ENCODE results near the gene CYP2W1. TPM values are rescaled to one million over a fixed set of nuclear protein-coding genes. Genes with fewer than 3 reads are reported as not detected.

CYP2W1 gene
- total and polyA plus RNA-seq, 10 of the 15 experiments (the other 5 are each of a cell fraction or from before 2014, with no cell fraction given), result not detected

DNA sequence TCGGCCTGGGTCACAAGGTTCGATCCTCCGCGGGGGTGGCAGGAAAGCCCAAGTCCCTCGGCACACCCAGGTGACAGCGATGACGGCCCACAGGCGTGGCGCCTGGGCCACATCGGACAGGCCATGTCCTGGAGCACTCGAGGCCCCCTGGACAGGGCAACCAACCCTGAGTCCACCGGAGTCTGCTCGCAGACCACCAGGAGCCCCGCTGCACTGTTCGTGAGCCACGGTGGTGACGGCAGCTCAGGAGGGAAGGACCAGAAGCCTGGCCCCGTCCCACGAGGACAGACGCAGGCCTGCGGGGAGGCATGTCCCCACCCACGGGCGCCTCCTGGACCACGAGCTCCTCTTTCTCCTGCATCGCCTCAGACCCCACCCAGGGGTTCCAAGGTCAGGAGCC, 39.0 kb downstream of the CYP2W1 start:
- H3K27me3 ChIP-seq (replicated peaks in 1 of 2; ENCODE audit: control insufficient read depth in 2 of 2, insufficient read depth in 2 of 2, low read length in 1 of 2), result no peaks in the 10 kb centered on the region
- peaks cover 11% of the 10 kb centered on the region; the same call in 2 of the 3 replicates for H3K9me3 ChIP-seq (replicated peaks; ENCODE audit: control insufficient read depth, insufficient read depth, low read length)
- POLR2A ChIA-PET, result interaction anchor here (0.6 kb wide), 1 partner anchor 64 kb away, joined by 3 read pairs; no protein-coding TSS in a partner anchor
- no peak for DNase-seq (ENCODE audit: low read depth, low spot score)
- H3K27ac ChIP-seq (ENCODE audit: control insufficient read depth, insufficient read depth), result no peak overlapping the region
- H3K9ac ChIP-seq (ENCODE audit: control insufficient read depth, insufficient read depth, low read length), result no peak overlapping the region
- RAD21 ChIA-PET (ENCODE audit: unreplicated experiment), result interaction anchor here (1.9 to 6.6 kb wide), 3 partner anchors 28 to 44 kb away, joined by 7 to 59 read pairs (median 45); no protein-coding TSS in a partner anchor
- intact Hi-C loops (cut with micrococcal nuclease; ENCODE audit: unreplicated experiment) (no loop called here), in situ Hi-C loops (cut with MboI) (no loop called here)
- SMC1A ChIA-PET (ENCODE audit: uncharacterized antibody, unreplicated experiment), result interaction anchor here (2.3 to 9.0 kb wide), 2 partner anchors 27 to 44 kb away, joined by 8 to 71 read pairs; no protein-coding TSS in a partner anchor
- FAIRE-seq, result no peak
- no TSS peak for BruUV-seq (replicated peaks)
- H2AFZ ChIP-seq (ENCODE audit: control insufficient read depth, low read depth, low read length), result no peak overlapping the region
- H3K79me2 ChIP-seq (ENCODE audit: control insufficient read depth, insufficient read depth, low read length), result peaks cover 66% of the 10 kb centered on the region
- H3K36me3 ChIP-seq (ENCODE audit: control insufficient read depth in 2 of 2, insufficient read depth in 2 of 2, low read length in 1 of 2), result peaks cover 7 to 13% of the 10 kb centered on the region in 2 experiments; a peak in 3 of 4 replicates
- H4K20me1 ChIP-seq (ENCODE audit: control insufficient read depth, insufficient read depth), result no peaks in the 10 kb centered on the region
- 98% methylated on average over 25 of the region's 25 CpGs for WGBS (ENCODE audit: insufficient coverage, insufficient replicate concordance, low lambda C conversion rate, missing lambda C conversion rate)
- no peak overlapping the region for H3K4me3 ChIP-seq
- CTCF ChIA-PET, result interaction anchor here (1.0 to 6.7 kb wide), 3 partner anchors 28 to 43 kb away, joined by 3 to 85 read pairs (median 74); no protein-coding TSS in a partner anchor
- peaks cover 35% of the 10 kb centered on the region for H3K4me1 ChIP-seq (ENCODE audit: control insufficient read depth, insufficient read depth, low read length)
- no peak for ATAC-seq
- no peak overlapping the region for H3K4me2 ChIP-seq (ENCODE audit: control insufficient read depth, insufficient read depth)
- TF ChIP-seq, protein P1, sequence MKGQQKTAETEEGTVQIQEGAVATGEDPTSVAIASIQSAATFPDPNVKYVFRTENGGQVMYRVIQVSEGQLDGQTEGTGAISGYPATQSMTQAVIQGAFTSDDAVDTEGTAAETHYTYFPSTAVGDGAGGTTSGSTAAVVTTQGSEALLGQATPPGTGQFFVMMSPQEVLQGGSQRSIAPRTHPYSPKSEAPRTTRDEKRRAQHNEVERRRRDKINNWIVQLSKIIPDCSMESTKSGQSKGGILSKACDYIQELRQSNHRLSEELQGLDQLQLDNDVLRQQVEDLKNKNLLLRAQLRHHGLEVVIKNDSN (IDR thresholded peaks at IDR 0.05; ENCODE audit: borderline replicate concordance, extremely low read length, insufficient read depth, low read depth, low read length), result no peak
- peak; percentile 25; the same call in 1 of the 2 replicates for TF ChIP-seq POLR2A (IDR thresholded peaks at IDR 0.05; ENCODE audit: low read depth, low read length)

DNA sequence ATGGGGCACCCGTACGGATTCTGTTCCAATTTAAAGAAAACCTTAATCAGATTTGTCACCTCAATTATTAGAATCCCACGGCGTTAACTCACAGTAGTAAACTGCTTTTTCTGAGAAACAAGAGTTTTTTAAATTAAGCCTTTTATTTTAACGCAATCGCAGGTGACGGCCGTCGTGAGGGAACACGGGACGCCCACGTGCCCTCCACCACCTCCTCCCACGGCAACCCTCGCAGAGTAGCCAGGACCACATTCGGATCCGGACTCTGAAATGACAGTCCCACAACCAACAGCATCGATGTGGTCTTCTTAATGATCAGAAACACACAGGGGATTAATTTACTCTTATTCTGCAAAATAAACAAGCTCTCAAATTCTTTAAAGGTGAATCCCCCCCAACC, 39.4 kb downstream of the CYP2W1 start:
- ChIA-PET CTCF (interaction anchor here (0.7 to 6.7 kb wide), 6 partner anchors 23 to 91 kb away, joined by 3 to 85 read pairs (median 17); partner anchors contain the start of gene GPR146), SMC1A (ENCODE audit: uncharacterized antibody, unreplicated experiment) (interaction anchor here (0.9 to 9.0 kb wide), 4 partner anchors 28 to 49 kb away, joined by 3 to 71 read pairs (median 20); no protein-coding TSS in a partner anchor), RAD21 (ENCODE audit: unreplicated experiment) (interaction anchor here (5.9 to 6.6 kb wide), 2 partner anchors 28 to 43 kb away, joined by 45 to 59 read pairs; no protein-coding TSS in a partner anchor), POLR2A (interaction anchor here (0.6 to 2.6 kb wide), 2 partner anchors 22 to 63 kb away, joined by 3 to 9 read pairs; partner anchors contain the start of gene GPR146)
- H3K9ac ChIP-seq (ENCODE audit: control insufficient read depth, insufficient read depth, low read length), result no peak overlapping the region
- peak overlapping the region; percentile 95; the same call in 1 of the 2 replicates for H3K27ac ChIP-seq (ENCODE audit: control insufficient read depth, insufficient read depth)
- ATAC-seq (no peak), FAIRE-seq (no peak), DNase-seq (ENCODE audit: low read depth, low spot score) (no peak)
- H2AFZ ChIP-seq (ENCODE audit: control insufficient read depth, low read depth, low read length), result no peak overlapping the region
- intact Hi-C loops (cut with micrococcal nuclease; ENCODE audit: unreplicated experiment) (no loop called here), in situ Hi-C loops (cut with MboI) (no loop called here)
- peaks cover 35% of the 10 kb centered on the region for H3K4me1 ChIP-seq (ENCODE audit: control insufficient read depth, insufficient read depth, low read length)
- BruUV-seq (replicated peaks), result no TSS peak
- peaks cover 11% of the 10 kb centered on the region; the same call in 2 of the 3 replicates for H3K9me3 ChIP-seq (replicated peaks; ENCODE audit: control insufficient read depth, insufficient read depth, low read length)
- peaks cover 70% of the 10 kb centered on the region for H3K79me2 ChIP-seq (ENCODE audit: control insufficient read depth, insufficient read depth, low read length)
- H3K4me2 ChIP-seq (ENCODE audit: control insufficient read depth, insufficient read depth), result peak overlapping the region; percentile 96
- TF ChIP-seq RB1 (IDR thresholded peaks at IDR 0.05; ENCODE audit: borderline replicate concordance) (no peak), NR2F1 (conservative IDR thresholded peaks at IDR 0.05) (no peak), CBX3 (IDR thresholded peaks at IDR 0.05; ENCODE audit: borderline replicate concordance, low read depth) (no peak), KAT2A (conservative IDR thresholded peaks at IDR 0.05; ENCODE audit: control insufficient read depth, low read depth, low read length) (no peak), TARDBP (IDR thresholded peaks at IDR 0.05; ENCODE audit: borderline replicate concordance) (no peak), MTA3 (IDR thresholded peaks at IDR 0.05; ENCODE audit: borderline replicate concordance, low read length) (no peak), CREM (IDR thresholded peaks at IDR 0.05; ENCODE audit: low read depth) (no peak)
- TF ChIP-seq, protein P2, sequence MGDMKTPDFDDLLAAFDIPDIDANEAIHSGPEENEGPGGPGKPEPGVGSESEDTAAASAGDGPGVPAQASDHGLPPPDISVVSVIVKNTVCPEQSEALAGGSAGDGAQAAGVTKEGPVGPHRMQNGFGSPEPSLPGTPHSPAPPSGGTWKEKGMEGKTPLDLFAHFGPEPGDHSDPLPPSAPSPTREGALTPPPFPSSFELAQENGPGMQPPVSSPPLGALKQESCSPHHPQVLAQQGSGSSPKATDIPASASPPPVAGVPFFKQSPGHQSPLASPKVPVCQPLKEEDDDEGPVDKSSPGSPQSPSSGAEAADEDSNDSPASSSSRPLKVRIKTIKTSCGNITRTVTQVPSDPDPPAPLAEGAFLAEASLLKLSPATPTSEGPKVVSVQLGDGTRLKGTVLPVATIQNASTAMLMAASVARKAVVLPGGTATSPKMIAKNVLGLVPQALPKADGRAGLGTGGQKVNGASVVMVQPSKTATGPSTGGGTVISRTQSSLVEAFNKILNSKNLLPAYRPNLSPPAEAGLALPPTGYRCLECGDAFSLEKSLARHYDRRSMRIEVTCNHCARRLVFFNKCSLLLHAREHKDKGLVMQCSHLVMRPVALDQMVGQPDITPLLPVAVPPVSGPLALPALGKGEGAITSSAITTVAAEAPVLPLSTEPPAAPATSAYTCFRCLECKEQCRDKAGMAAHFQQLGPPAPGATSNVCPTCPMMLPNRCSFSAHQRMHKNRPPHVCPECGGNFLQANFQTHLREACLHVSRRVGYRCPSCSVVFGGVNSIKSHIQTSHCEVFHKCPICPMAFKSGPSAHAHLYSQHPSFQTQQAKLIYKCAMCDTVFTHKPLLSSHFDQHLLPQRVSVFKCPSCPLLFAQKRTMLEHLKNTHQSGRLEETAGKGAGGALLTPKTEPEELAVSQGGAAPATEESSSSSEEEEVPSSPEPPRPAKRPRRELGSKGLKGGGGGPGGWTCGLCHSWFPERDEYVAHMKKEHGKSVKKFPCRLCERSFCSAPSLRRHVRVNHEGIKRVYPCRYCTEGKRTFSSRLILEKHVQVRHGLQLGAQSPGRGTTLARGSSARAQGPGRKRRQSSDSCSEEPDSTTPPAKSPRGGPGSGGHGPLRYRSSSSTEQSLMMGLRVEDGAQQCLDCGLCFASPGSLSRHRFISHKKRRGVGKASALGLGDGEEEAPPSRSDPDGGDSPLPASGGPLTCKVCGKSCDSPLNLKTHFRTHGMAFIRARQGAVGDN (IDR thresholded peaks at IDR 0.05), result no peak
- peaks cover 7 to 13% of the 10 kb centered on the region in 2 experiments; a peak in 3 of 4 replicates for H3K36me3 ChIP-seq (ENCODE audit: control insufficient read depth in 2 of 2, insufficient read depth in 2 of 2, low read length in 1 of 2)
- WGBS (ENCODE audit: insufficient coverage, insufficient replicate concordance, low lambda C conversion rate, missing lambda C conversion rate), result 98% methylated on average over 17 of the region's 17 CpGs
- H4K20me1 ChIP-seq (ENCODE audit: control insufficient read depth, insufficient read depth), result no peaks in the 10 kb centered on the region
- H3K27me3 ChIP-seq (replicated peaks in 1 of 2; ENCODE audit: control insufficient read depth in 2 of 2, insufficient read depth in 2 of 2, low read length in 1 of 2), result no peaks in the 10 kb centered on the region
- H3K4me3 ChIP-seq, result no peak overlapping the region
